HG03095 (cell line): Measurements from ENCODE around the gene SAFB.

ENCODE experiments used
- ATAC-seq: cut with Tn5 transposase; IDR thresholded peaks from one replicate; pipeline ENCODE4 v1.9.1; 2021; ENCODE audit warnings: moderate library complexity; ENCODE audit not compliant: unreplicated experiment

Gene SAFB

GRCh38 chr19:5624741-5625278 is 1.9 kb downstream of the SAFB start:
- ATAC-seq, result no peak

GRCh38 chr19:5625641-5626040 is 2.8 kb downstream of the SAFB start:
- no peak for ATAC-seq

- ATAC-seq, result no peak
These were observed 4.6 kb downstream of the SAFB start for GRCh38 chr19:5627395-5627904.

- no peak for ATAC-seq
These were observed 5.6 kb downstream of the SAFB start for GRCh38 chr19:5628461-5628860.

- no peak for ATAC-seq
These were observed 6.1 kb downstream of the SAFB start for GRCh38 chr19:5628919-5629481.

- ATAC-seq, result no peak
These were observed 8.8 kb downstream of the SAFB start for GRCh38 chr19:5631567-5632240.

GRCh38 chr19:5632241-5632612 is 9.3 kb downstream of the SAFB start:
- no peak for ATAC-seq

- no peak for ATAC-seq
These were observed 9.8 kb downstream of the SAFB start for GRCh38 chr19:5632657-5633056.

- no peak for ATAC-seq
These were observed 12.5 kb downstream of the SAFB start for GRCh38 chr19:5635427-5635826.

- ATAC-seq, result no peak
These were observed 15.1 kb downstream of the SAFB start for GRCh38 chr19:5637971-5638370.

GRCh38 chr19:5641171-5641570 is 18.3 kb downstream of the SAFB start:
- no peak for ATAC-seq

- ATAC-seq, result no peak
These were observed 19.3 kb downstream of the SAFB start for GRCh38 chr19:5642204-5642603.

- no peak for ATAC-seq
These were observed 20.2 kb downstream of the SAFB start for GRCh38 chr19:5643060-5643459.

- ATAC-seq, result no peak
These were observed 21.2 kb downstream of the SAFB start for GRCh38 chr19:5644037-5644436.

GRCh38 chr19:5645409-5645808 is 22.5 kb downstream of the SAFB start:
- ATAC-seq, result no peak

- no peak for ATAC-seq
These were observed 23.8 kb downstream of the SAFB start for GRCh38 chr19:5646703-5647102.

- no peak for ATAC-seq
These were observed 25.6 kb downstream of the SAFB start for GRCh38 chr19:5648464-5648863.

- no peak for ATAC-seq
These were observed 28.5 kb downstream of the SAFB start for GRCh38 chr19:5651361-5651760.

GRCh38 chr19:5652261-5652660 is 29.4 kb downstream of the SAFB start:
- no peak for ATAC-seq

- ATAC-seq, result no peak
These were observed 32.0 kb downstream of the SAFB start for GRCh38 chr19:5654931-5655330.

- ATAC-seq, result no peak
These were observed 32.5 kb downstream of the SAFB start for GRCh38 chr19:5655412-5655811.

GRCh38 chr19:5661483-5661882 is 38.6 kb downstream of the SAFB start:
- no peak for ATAC-seq

- ATAC-seq, result no peak
These were observed 41.0 kb downstream of the SAFB start for GRCh38 chr19:5663904-5664303.
